Heart left ventricle (tissue), 13 donors: Measurements from ENCODE around the gene PDE7B.

Source experiments
- POLR2A ChIP-seq, 2 donors: fragments of 450-650 bp; IDR thresholded peaks; one replicate each; pipeline ENCODE4 v1.6.1; 2017; ENCODE audit warnings: antibody characterized with exemption in 2 of 2, mild to moderate bottlenecking in 2 of 2, moderate library complexity in 2 of 2
- TF ChIP-seq, protein P1 (sequence below), 12 donors: fragments of 200-600 bp; sonication (generic) in 4 of 12; IDR thresholded peaks; one replicate each; pipeline versions ENCODE4 v1.5.0 to v1.8.0; 2018 to 2022; ENCODE audit warnings: antibody characterized with exemption in 12 of 12, mild to moderate bottlenecking in 5 of 12
- donor health status: ischemic (EF 13 %, LVEDD 7.1; RV severe dilation, severe dysfunction).
- donor health status: DM: no; HTN: yes; CAD: no.
- donor health status: DM: no; HTN: no; CAD: no.
- donor health status: ischemic (EF 25% LVEDD 6.9; RV normal size, moderate dysfunction).
- donor health status: ischemic (EF 25% LVEDD 5.7; RV mildly dilated, moderate dysfunction).
- donor health status: ischemic (EF 35%, LVEDD 5.7; RV mildly dilated, moderate dysfunction).
- donor health status: nonischemic (EF 11% LVEDD 7.7; RV severe dilation, severe dysfunction).
- donor health status: DM: yes; HTN: yes; CAD: no.
- donor health status: PGD.
- donor health status: ischemic (EF 29% LVEDD 5.4; RV normal size, mild dysfunction).
- donor health status: nonischemic (EF 23%, LVEDD 6.1; RV moderate dilation, normal function).

DNA sequence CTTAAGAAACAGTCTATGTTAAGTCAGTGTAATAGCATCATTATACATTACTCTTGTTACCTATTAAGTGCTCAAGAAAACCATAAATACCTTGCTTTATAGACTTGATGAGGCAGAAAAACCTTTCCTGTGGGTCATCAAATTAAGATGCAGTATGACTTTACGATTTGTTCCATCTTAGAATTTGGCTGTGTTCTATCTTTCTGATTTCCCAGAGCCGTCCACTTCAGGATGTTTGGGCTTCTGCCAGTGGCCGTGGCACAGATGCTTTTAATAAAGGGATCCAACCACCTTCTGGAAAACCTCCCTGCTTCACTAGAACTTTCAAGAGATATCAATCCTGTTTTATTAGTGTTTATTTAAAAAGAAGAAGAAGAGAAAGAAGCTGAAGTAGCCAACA lies 71.2 kb downstream of the PDE7B start:
- TF ChIP-seq, protein P1, sequence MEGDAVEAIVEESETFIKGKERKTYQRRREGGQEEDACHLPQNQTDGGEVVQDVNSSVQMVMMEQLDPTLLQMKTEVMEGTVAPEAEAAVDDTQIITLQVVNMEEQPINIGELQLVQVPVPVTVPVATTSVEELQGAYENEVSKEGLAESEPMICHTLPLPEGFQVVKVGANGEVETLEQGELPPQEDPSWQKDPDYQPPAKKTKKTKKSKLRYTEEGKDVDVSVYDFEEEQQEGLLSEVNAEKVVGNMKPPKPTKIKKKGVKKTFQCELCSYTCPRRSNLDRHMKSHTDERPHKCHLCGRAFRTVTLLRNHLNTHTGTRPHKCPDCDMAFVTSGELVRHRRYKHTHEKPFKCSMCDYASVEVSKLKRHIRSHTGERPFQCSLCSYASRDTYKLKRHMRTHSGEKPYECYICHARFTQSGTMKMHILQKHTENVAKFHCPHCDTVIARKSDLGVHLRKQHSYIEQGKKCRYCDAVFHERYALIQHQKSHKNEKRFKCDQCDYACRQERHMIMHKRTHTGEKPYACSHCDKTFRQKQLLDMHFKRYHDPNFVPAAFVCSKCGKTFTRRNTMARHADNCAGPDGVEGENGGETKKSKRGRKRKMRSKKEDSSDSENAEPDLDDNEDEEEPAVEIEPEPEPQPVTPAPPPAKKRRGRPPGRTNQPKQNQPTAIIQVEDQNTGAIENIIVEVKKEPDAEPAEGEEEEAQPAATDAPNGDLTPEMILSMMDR (IDR thresholded peaks at IDR 0.05) = no peak
- TF ChIP-seq POLR2A (IDR thresholded peaks at IDR 0.05) = no peak
